Measurements from ENCODE around the gene SLC22A17. TPM values are rescaled to one million over a fixed set of nuclear protein-coding genes. Genes with fewer than 3 reads are reported as not detected.

Gene SLC22A17
- total and polyA plus RNA-seq, 2 of the 8 experiments (the other 6 are each of a cell fraction or from before 2014, with no cell fraction given), result 43.0 to 49.0 TPM

- TF ChIP-seq E2F6 (IDR thresholded peaks at IDR 0.05) (no peak), EZH2 (IDR thresholded peaks at IDR 0.05; ENCODE audit: low read depth, low read length, severe bottlenecking) (no peak), BCL11A (IDR thresholded peaks at IDR 0.05; ENCODE audit: low read depth in 2 of 2, low read length in 2 of 2) (no peak), CTCF (IDR thresholded peaks at IDR 0.05; ENCODE audit: control extremely low read depth in 1 of 3, insufficient read depth in 1 of 3, low read depth in 1 of 3, low read length in 3 of 3) (no peak), USF2 (IDR thresholded peaks at IDR 0.05; ENCODE audit: low read length) (no peak)
These were observed 46.9 kb upstream of the SLC22A17 start (continued) for GRCh38 chr14:23399591-23399990.

Measured in H1 (cell line).